VCaP (cell line): Measurements from ENCODE around the gene CENPB.

Experiments used
- H3K27ac ChIP-seq: fragments of 450-650 bp; 2 replicates; pipeline ENCODE4 v1.5.1; 2017
- CTCF ChIP-seq: fragments of 450-650 bp; conservative IDR thresholded peaks from 2 replicates; pipeline ENCODE4 v1.5.1; 2017; ENCODE audit warnings: mild to moderate bottlenecking, moderate library complexity

CENPB gene

GRCh38 chr20:3781153-3781910, 5.2 kb downstream of the CENPB start, which contains the start of gene SPEF1:
Gene SPEF1, minus strand, starts transcription at chr20:3781448. Its CDS starts 161 bp downstream, at chr20:3781287.
- no peak within 1 kb of the TSS; the same call in 1 of the 2 replicates for H3K27ac ChIP-seq
- peak; percentile 82 for TF ChIP-seq CTCF

- TF ChIP-seq CTCF, result no peak
- H3K27ac ChIP-seq, result no peak overlapping the region
Observed at GRCh38 chr20:3778976-3779375, 7.6 kb downstream of the CENPB start.

- H3K27ac ChIP-seq, result peak overlapping the region; percentile 67
- TF ChIP-seq CTCF, result peak; percentile 19
Observed at GRCh38 chr20:3777716-3778629, 8.6 kb downstream of the CENPB start.

GRCh38 chr20:3777381-3777715, 9.2 kb downstream of the CENPB start:
- TF ChIP-seq CTCF, result no peak
- H3K27ac ChIP-seq, result peak overlapping the region; percentile 67

- TF ChIP-seq CTCF, result no peak
- H3K27ac ChIP-seq, result no peak overlapping the region
Observed at GRCh38 chr20:3775457-3776108, 11.0 kb downstream of the CENPB start.

GRCh38 chr20:3771552-3772058, 14.9 kb downstream of the CENPB start:
- no peak for TF ChIP-seq CTCF
- no peak overlapping the region for H3K27ac ChIP-seq
